ENCODE results near the gene NMT1.

DNA sequence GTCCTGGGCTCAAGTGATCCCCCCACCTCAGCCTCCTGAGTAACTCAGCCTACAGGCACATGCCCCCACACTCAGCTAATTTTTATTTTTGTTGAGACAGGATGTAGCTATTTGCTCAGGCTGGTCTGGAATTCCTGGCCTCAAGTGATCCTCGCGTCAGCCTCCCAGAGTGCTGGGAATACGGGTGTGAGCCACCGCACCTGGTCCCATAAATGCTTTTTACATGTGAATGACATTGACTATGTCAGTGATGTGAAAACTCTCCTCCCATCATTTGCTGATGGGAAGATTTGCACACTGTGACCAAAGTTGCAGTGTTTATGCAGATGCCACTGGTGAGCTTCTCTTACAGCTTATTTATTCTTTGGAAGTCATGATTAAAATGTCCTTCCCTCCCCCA, 56.2 kb downstream of the NMT1 start:
- TF ChIP-seq, protein P1, sequence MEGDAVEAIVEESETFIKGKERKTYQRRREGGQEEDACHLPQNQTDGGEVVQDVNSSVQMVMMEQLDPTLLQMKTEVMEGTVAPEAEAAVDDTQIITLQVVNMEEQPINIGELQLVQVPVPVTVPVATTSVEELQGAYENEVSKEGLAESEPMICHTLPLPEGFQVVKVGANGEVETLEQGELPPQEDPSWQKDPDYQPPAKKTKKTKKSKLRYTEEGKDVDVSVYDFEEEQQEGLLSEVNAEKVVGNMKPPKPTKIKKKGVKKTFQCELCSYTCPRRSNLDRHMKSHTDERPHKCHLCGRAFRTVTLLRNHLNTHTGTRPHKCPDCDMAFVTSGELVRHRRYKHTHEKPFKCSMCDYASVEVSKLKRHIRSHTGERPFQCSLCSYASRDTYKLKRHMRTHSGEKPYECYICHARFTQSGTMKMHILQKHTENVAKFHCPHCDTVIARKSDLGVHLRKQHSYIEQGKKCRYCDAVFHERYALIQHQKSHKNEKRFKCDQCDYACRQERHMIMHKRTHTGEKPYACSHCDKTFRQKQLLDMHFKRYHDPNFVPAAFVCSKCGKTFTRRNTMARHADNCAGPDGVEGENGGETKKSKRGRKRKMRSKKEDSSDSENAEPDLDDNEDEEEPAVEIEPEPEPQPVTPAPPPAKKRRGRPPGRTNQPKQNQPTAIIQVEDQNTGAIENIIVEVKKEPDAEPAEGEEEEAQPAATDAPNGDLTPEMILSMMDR (IDR thresholded peaks at IDR 0.05): no peak
- TF ChIP-seq POLR2A (IDR thresholded peaks at IDR 0.05) (no peak), POLR2AphosphoS5 (IDR thresholded peaks at IDR 0.05) (no peak), EP300 (IDR thresholded peaks at IDR 0.05; ENCODE audit: low read depth) (no peak)
